BLaER1 (cell line): Measurements from ENCODE around the gene SDK1.

Experiments used
- H3K27ac ChIP-seq: shearing (Covaris generic); formaldehyde crosslinking; 2 replicates; pipeline ENCODE4 v1.8.1; 2022
- H3K27me3 ChIP-seq: shearing (Covaris generic); formaldehyde crosslinking; 2 replicates; pipeline ENCODE4 v1.8.1; 2022
- H3K36me3 ChIP-seq: shearing (Covaris generic); formaldehyde crosslinking; 2 replicates; pipeline ENCODE4 v1.8.1; 2022
- H3K4me1 ChIP-seq: shearing (Covaris generic); formaldehyde crosslinking; 2 replicates; pipeline ENCODE4 v1.8.1; 2022
- H3K4me2 ChIP-seq: shearing (Covaris generic); formaldehyde crosslinking; 2 replicates; pipeline ENCODE4 v1.8.1; 2022
- H3K4me3 ChIP-seq: shearing (Covaris generic); formaldehyde crosslinking; 2 replicates; pipeline ENCODE4 v1.8.1; 2022
- H3K9ac ChIP-seq: shearing (Covaris generic); formaldehyde crosslinking; 2 replicates; pipeline ENCODE4 v1.8.1; 2022
- H3K9me3 ChIP-seq: shearing (Covaris generic); formaldehyde crosslinking; 2 replicates; pipeline ENCODE4 v1.8.1; 2022
- H4K20me1 ChIP-seq: shearing (Covaris generic); formaldehyde crosslinking; 2 replicates; pipeline ENCODE4 v1.8.1; 2022
- Cebpa-rat ChIP-seq: shearing (Covaris generic); IDR thresholded peaks from 2 replicates; pipeline ENCODE4 v1.8.1; 2022

Gene SDK1

GRCh38 chr7:3469641-3470040 lies 168.6 kb downstream of the SDK1 start:
- no peak overlapping the region for H3K4me3 ChIP-seq
- no peaks in the 10 kb centered on the region for H3K36me3 ChIP-seq
- no peaks in the 10 kb centered on the region for H3K27me3 ChIP-seq
- H3K4me2 ChIP-seq = no peak overlapping the region
- H3K4me1 ChIP-seq = no peaks in the 10 kb centered on the region
- no peak overlapping the region for H3K9ac ChIP-seq
- no peaks in the 10 kb centered on the region for H3K9me3 ChIP-seq
- no peak overlapping the region for H3K27ac ChIP-seq
- H4K20me1 ChIP-seq = no peaks in the 10 kb centered on the region
- no peak for TF ChIP-seq Cebpa-rat

DNA sequence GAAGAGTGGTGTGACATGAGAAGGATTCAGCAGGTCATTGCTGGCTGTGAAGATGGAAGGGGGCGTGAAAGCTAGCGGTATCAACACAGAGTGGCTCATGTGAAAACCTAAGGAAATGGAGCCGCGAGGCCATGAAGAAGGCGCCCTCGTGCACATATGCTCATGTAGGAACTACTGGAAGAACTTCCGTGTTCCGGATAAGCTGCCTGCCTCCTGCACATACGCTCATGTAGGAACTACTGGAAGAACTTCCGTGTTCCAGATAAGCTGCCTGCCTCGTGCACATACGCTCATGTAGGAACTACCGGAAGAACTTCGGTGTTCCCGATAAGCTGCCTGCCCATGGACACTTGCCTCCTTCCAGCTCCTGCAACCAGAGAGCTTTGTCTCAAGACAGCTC lies 179.1 kb downstream of the SDK1 start:
- Histone ChIP-seq H3K36me3 (no peaks in the 10 kb centered on the region), H3K4me2 (no peak overlapping the region), H3K9me3 (no peaks in the 10 kb centered on the region), H3K27me3 (no peaks in the 10 kb centered on the region), H3K9ac (no peak overlapping the region), H3K4me3 (no peak overlapping the region), H3K4me1 (no peaks in the 10 kb centered on the region), H3K27ac (no peak overlapping the region), H4K20me1 (no peaks in the 10 kb centered on the region)
- no peak for TF ChIP-seq Cebpa-rat

DNA sequence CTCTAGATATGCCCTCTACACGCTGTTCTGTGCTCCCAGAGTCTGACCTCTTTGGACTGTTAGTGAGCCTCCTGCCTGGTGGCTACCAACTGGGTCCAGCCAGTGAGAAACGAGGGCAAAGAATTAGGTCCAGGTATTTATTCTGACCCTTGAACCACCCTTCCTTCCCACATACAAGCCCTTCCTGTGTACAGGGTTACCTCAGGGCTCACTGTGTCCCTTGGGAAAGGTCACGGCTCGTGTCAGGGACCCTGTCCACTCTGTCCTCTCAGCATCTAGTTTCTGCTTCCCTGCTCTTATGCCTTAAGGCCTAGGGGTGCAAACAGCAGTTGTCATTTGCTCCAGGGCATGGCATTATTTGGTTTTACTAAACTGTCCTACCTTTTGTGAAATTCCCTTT lies 180.4 kb downstream of the SDK1 start:
- H3K4me2 ChIP-seq = no peak overlapping the region
- H3K9me3 ChIP-seq = no peaks in the 10 kb centered on the region
- H3K27me3 ChIP-seq = no peaks in the 10 kb centered on the region
- TF ChIP-seq Cebpa-rat = no peak
- H3K4me1 ChIP-seq = no peaks in the 10 kb centered on the region
- H4K20me1 ChIP-seq = no peaks in the 10 kb centered on the region
- no peak overlapping the region for H3K9ac ChIP-seq
- H3K4me3 ChIP-seq = no peak overlapping the region
- no peak overlapping the region for H3K27ac ChIP-seq
- no peaks in the 10 kb centered on the region for H3K36me3 ChIP-seq

DNA sequence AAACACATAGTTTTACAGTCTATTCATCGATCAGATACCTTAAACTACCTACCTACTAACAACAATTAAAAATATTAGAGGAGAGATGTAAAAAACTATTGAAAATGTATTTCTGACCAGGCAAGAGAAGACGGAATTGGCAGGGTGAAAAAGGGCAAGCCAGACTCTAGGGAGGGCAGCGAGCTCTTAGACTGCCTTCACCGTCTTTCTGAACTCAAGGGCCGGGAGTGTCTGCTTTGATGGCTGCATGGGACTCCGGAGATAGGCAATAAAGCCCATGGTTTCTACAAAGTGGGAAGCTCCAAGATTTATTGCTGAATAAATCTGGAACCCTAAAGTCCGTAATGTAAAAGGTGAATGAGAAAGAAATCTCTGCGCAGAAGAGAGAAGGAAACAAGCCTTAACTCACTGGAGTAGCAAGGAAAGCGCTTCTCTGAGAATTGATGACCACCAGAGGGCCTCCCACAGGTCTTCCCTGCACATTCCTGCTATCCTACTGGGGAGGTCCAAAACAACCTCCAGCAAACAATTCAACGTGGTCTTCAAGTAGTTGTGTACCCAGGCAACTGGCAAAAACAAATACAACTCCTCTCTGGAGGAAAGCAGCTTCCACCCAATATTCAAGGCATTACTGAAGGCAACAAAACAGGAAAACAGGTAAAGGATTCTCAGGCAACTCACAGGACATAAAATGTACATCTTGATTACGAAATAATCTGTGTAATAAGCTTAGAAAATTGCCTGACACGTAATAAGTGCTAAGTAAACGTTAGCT lies 181.3 kb downstream of the SDK1 start:
- Histone ChIP-seq H3K4me3 (no peak overlapping the region), H4K20me1 (no peaks in the 10 kb centered on the region), H3K4me1 (no peaks in the 10 kb centered on the region), H3K27ac (no peak overlapping the region), H3K9ac (no peak overlapping the region), H3K36me3 (no peaks in the 10 kb centered on the region), H3K9me3 (no peaks in the 10 kb centered on the region), H3K4me2 (no peak overlapping the region), H3K27me3 (no peaks in the 10 kb centered on the region)
- TF ChIP-seq Cebpa-rat = peak; percentile 25; the same call in 1 of the 2 replicates

DNA sequence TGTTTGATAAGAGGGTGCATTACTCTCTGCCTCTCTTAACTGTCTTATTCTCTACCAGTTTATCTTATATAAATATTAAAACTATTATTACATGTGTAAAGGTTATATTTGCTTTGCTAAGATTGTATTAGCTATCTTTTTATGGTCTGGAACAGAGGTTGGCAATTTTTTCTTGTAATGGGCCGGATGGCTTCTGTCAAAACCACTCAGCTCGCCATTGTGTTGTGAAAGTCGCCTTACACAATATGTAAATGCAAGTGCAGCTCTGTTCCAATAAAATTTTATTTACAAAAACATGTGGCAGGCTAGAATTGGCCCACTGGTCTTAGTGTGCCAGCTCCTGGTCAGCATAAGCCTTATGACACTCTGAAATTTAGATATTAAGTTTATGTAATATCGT lies 185.8 kb downstream of the SDK1 start:
- H3K36me3 ChIP-seq = no peaks in the 10 kb centered on the region
- no peak overlapping the region for H3K9ac ChIP-seq
- H3K4me3 ChIP-seq = no peak overlapping the region
- no peak overlapping the region for H3K4me2 ChIP-seq
- H4K20me1 ChIP-seq = no peaks in the 10 kb centered on the region
- H3K27ac ChIP-seq = no peak overlapping the region
- no peaks in the 10 kb centered on the region for H3K4me1 ChIP-seq
- TF ChIP-seq Cebpa-rat = no peak
- no peaks in the 10 kb centered on the region for H3K27me3 ChIP-seq
- no peaks in the 10 kb centered on the region for H3K9me3 ChIP-seq

- Histone ChIP-seq H3K4me1 (no peaks in the 10 kb centered on the region), H3K9ac (no peak overlapping the region), H3K4me3 (no peak overlapping the region), H4K20me1 (no peaks in the 10 kb centered on the region), H3K27ac (no peak overlapping the region), H3K36me3 (no peaks in the 10 kb centered on the region), H3K9me3 (no peaks in the 10 kb centered on the region), H3K27me3 (no peaks in the 10 kb centered on the region), H3K4me2 (no peak overlapping the region)
- TF ChIP-seq Cebpa-rat = no peak
These were observed 187.8 kb downstream of the SDK1 start for GRCh38 chr7:3488829-3489228.

DNA sequence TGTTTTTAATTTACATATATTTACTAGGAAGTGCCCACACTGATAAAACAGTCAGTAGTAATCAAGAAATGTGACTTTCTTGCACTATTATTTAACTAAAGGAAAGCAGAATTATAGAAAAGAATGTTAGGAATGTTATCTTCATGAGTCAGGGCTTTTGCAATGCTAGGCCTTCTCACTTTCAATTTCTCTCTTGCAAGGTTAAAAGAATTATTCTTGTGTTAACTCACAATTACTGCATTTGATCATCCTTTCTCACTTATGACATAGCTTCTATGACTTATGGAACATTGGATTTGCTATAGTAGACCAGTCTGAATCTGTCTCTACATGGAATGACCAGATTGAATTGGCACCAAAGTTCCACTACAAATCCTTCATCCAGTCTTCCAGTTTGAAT lies 192.4 kb downstream of the SDK1 start:
- Histone ChIP-seq H3K9ac (no peak overlapping the region), H3K27ac (no peak overlapping the region), H3K9me3 (no peaks in the 10 kb centered on the region), H3K4me1 (no peaks in the 10 kb centered on the region), H4K20me1 (no peaks in the 10 kb centered on the region), H3K36me3 (no peaks in the 10 kb centered on the region), H3K27me3 (no peaks in the 10 kb centered on the region), H3K4me3 (no peak overlapping the region), H3K4me2 (no peak overlapping the region)
- TF ChIP-seq Cebpa-rat = no peak

- Histone ChIP-seq H4K20me1 (no peaks in the 10 kb centered on the region), H3K9me3 (peaks cover 6% of the 10 kb centered on the region), H3K4me2 (no peak overlapping the region), H3K4me1 (no peaks in the 10 kb centered on the region), H3K9ac (no peak overlapping the region), H3K27ac (no peak overlapping the region), H3K27me3 (no peaks in the 10 kb centered on the region), H3K4me3 (no peak overlapping the region), H3K36me3 (no peaks in the 10 kb centered on the region)
- TF ChIP-seq Cebpa-rat = no peak
These were observed 193.9 kb downstream of the SDK1 start for GRCh38 chr7:3494947-3495346.

GRCh38 chr7:3495530-3495929 lies 194.5 kb downstream of the SDK1 start:
- TF ChIP-seq Cebpa-rat = no peak
- Histone ChIP-seq H3K4me1 (no peaks in the 10 kb centered on the region), H3K4me2 (no peak overlapping the region), H4K20me1 (no peaks in the 10 kb centered on the region), H3K36me3 (no peaks in the 10 kb centered on the region), H3K27ac (no peak overlapping the region), H3K9ac (no peak overlapping the region), H3K9me3 (peaks cover 11% of the 10 kb centered on the region), H3K27me3 (no peaks in the 10 kb centered on the region), H3K4me3 (no peak overlapping the region)

DNA sequence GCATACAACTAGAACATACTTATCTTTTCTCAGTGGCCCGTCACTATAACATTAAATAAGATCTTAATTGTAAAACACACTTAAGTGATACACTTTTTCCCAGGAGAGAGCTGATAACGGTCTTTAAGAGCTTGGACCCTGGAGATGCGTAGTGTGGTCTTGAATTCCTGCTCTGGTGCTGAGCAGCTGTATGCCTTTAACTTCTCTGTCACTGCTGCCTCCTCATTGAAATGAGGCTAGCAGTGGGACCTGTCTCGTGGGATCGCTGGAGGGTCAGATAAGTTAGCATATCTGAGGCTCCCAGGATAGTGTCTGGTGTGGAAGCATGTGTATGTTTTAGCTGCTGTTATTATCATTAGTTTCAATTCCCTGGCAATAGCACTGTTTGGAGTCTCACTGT lies 194.9 kb downstream of the SDK1 start:
- Histone ChIP-seq H3K27me3 (no peaks in the 10 kb centered on the region), H3K36me3 (no peaks in the 10 kb centered on the region), H4K20me1 (no peaks in the 10 kb centered on the region), H3K9me3 (peaks cover 12% of the 10 kb centered on the region), H3K27ac (no peak overlapping the region), H3K9ac (no peak overlapping the region), H3K4me2 (no peak overlapping the region), H3K4me1 (no peaks in the 10 kb centered on the region), H3K4me3 (no peak overlapping the region)
- no peak for TF ChIP-seq Cebpa-rat

GRCh38 chr7:3497796-3498195 lies 196.7 kb downstream of the SDK1 start:
- Histone ChIP-seq H4K20me1 (no peaks in the 10 kb centered on the region), H3K4me3 (no peak overlapping the region), H3K4me2 (no peak overlapping the region), H3K9me3 (peaks cover 14% of the 10 kb centered on the region), H3K36me3 (no peaks in the 10 kb centered on the region), H3K27me3 (no peaks in the 10 kb centered on the region), H3K27ac (no peak overlapping the region), H3K4me1 (no peaks in the 10 kb centered on the region), H3K9ac (no peak overlapping the region)
- no peak for TF ChIP-seq Cebpa-rat
